Measurements from ENCODE around the gene PAOX.
A peak's percentile ranks its signal among the peaks of the same experiment; 100 is the strongest.

The PAOX gene

DNA sequence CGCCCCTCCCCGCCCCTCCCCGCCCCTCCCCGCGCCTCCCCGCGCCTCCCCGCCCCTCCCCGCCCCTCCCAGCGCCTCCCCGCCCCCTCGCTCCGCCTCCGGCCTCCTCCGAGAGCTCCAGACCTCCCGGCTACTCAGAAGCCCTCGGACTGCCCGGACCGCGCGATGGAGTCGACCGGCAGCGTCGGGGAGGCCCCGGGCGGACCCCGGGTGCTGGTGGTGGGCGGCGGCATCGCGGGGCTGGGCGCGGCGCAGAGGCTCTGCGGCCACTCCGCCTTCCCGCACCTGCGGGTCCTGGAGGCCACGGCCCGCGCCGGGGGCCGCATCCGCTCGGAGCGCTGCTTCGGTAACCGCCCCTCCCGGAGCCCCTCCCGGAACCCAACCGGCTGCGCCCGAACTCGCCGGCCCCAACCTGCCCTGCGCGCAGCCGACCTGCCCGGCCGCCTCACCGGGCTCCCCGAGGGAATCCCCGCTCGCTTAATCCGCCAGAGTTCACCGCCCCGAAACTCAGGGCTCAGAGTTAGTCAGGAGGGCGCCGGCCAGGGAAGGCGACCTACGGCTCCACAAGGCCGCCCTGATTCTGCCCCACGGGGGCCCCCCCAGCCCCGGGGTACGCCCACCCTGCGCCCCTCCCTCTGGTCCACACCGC, at the start of gene PAOX:
Gene PAOX, plus strand, starts transcription at position 111 of the 649 bp plus-strand sequence. Its CDS starts 55 bp downstream, at position 166.
- peak; percentile 85 for DNase-seq (ENCODE audit: low spot score)

DNA sequence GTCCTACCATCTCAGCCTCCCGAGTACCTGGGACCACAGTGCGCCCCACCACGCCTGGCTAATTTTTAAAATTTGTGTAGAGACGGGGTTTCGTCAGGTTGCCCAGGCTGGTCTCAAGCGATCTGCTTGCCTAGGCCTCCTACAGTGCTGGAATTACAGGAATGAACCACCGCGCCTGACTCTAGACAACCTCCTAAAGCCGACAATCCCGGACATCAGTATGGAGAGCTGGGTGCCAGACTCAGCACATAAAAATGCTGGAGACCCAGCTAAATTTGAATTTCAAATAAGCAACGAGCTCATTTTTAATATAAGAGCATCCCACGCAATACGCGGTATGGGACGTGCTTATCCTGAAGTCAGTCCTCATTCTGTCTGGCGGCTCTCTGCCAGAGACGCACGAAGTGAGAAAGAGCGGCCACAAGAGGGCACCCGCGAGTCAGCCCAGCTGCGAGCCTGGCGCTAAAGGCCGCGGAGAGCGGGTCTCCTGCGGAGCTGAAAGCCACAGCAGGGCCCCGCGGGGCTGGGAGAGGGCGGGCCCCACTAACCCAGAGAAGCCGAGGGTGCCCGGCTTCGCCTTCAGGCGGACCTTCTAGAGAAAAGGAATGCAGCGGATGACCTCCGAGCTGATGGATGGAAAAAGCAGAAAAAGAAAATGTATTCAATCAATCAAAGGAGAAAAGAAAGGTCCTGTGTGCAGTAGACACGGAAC, 49.4 kb upstream of the PAOX start:
- peak; percentile 91 for DNase-seq (ENCODE audit: low spot score)

DNA sequence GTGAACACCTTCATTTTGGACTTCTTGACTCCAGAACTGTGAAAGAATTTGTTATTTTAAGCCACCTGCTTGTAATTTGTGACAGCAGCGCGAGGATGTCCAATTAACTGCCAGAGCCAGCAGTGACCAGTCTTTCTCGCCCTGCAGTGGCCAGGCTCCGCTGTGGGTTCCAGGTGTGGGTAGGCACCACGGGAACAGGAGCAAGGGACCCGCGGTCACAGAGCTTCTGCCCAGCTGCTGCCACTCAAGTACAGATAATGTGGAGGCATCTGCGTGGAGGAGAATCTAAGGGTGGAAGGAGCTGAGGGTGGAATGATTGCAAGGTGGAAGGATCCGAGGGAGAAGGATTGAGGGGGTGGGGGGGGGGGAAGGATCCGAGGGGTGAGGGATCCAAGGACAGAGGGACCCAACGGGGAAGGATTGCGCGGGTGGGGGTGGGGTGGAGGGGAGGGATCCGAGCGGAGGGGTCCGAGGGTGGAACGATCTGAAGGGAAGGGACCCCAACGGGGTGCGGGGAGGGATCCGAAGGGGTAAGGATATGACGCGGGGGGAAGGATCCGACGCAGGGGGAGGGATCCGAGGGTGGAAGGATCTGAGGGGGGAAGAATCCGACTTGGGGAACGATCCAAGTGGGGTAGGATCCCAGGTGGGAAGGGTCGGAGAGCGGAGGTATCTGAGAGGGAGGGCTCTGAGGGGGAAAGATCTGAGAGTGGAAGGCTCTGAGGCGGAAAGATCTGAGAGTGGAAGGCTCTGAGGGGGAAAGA, 45.9 kb upstream of the PAOX start:
- DNase-seq (ENCODE audit: low spot score) = no peak

DNA sequence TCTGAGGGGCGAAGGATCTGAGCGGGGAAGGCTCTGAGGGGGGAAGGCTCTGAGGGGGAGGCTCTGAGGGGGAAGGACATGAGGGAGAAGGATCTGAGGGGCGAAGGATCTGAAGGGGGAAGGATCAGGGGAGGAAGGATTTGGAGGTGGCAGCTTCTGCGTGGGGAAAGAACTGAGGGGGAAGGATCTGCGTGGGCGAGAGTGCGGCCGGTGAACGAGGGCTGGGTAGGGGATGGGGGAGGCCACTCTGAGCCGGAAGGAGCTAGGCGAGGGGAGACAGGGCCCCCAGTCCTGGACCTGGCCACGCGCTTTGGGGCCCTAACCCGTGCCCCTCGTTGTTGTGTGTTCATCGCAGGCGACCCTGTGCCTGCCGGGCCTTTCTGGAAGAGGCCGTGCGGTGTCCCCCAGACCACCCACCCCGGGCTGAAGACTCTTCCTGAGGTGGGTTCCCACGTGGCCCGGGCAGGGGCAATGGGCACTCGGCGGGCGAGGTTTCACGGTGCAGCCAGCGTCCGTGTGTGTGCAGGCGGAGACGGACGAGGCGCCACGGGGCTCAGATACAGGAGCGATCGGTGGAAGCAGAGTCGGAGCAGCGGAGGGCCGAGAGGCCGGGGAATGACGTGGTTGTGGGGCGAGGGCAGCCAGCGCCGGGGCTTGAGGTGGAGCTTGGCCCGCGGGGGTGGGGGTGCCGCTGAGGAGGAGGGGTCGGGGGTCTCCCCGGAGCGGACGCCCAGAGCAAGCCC, 44.4 kb upstream of the PAOX start:
- DNase-seq (ENCODE audit: low spot score) = no peak

DNA sequence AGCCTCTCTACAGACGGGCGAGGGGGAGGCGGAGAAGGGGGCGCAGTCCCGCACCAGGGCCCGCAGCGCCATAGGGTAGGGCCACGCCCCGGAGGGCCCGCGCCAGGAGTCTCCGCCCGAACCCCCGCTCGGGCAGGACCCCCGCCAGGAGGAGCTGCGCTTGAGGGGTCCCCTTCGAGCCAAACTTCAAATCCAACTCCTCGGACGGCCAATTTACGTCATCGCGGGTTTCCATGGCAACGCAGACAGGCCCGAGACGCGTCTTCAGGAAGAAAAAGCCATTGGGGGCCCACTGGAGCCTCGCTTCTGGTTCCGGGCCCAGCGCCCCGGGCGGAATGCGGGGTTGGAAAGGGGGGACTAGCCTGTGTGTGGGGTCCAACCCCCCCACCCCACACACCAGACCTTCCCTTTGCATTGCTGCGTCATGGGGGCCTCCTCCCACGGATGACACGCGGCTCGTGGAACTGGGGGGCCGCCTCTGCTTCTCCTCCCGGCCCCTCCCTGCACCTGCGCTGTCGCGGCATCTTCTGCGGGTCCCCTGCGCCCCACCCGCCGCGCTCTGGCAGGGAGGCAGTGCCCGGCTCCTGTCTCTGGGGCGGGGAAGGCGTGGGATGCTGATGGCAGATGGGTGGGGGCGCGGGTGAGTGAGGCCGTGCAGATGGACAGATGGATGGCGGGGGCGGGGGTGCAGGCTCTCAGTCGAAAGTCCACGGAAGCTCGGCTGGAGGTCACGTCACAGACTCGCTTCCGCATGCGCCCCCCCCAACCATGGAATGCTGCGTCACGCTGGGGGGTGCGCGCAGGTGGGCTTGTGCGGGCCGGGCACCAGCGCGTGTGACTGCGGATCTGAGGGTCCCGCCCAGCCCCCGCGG, 43.6 kb upstream of the PAOX start:
- no peak for DNase-seq (ENCODE audit: low spot score)

DNA sequence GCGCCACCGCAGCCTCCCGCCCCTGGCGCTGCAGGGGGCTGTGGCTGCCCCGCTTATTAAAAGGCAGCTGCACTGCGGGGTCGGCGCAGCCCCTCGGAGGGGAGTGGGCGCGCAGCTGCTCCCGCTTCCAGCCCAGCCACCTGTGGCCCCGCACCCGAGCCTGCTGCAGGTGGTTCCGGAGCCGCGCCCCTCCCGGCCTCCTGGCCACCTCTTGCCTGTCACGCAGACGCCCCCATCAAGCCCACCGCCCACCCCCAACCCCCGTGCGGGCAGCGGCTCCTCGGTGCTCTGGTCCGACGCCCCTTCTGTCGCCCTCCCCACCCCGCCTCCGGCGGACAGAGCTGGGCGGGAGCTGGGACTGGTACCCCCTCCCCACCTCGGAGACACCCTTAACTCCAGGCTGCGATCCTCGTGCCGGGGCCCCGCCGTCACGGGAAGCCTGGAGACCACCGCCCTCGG, 42.9 kb upstream of the PAOX start:
- DNase-seq (ENCODE audit: low spot score) = no peak

DNA sequence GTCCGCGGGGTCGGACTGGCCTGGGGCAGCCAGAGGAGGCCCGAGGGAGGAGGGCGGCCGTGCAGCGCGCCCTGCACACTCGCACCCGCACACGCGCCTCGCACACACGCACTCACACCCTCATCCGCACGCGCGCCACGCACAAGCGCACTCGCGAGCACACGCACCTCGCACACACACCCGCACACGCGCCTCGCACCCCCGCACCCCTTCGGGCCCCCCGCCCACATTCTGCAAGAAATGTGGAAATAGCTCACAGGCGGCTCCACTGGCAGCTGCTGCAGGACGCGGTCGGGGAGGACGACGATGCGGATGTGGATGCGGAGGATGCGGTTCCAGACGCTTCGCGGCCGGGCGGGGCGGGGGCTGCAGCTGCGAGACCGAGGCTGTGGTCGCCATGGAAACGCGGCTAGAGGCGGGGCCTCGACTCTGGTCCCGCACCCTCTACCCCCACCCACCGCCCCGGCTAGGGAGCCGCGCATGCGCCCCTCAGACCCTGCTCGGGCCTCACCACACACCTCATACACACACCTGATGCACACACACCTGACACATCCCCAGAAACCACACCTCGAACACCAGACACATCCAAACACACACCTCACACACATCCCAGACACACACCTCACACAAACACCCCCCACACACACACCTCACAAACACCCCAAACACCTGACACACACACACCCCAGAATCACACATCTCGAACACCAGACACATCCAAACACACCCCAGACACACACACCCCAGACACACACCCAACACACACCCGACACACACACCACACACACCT, 42.3 kb upstream of the PAOX start, which contains the start of gene CALY:
Gene CALY, minus strand, starts transcription at position 320 of the 793 bp plus-strand sequence. CDS start 7,907 bp downstream, outside the sequence.
- no peak for DNase-seq (ENCODE audit: low spot score)

DNA sequence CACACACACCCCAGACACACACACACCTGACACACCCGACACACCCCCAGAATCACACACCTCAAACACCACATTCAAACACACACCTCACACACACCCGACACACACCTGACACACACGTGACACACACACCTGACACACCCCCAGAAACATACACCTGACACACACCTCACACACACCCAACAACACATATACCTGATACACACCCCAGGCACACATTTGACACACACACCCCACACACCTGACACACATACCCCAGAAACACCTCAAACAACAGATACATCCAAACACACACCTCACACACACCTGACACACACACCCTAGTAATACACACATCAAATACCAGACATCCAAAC, 41.7 kb upstream of the PAOX start:
- no peak for DNase-seq (ENCODE audit: low spot score)

DNA sequence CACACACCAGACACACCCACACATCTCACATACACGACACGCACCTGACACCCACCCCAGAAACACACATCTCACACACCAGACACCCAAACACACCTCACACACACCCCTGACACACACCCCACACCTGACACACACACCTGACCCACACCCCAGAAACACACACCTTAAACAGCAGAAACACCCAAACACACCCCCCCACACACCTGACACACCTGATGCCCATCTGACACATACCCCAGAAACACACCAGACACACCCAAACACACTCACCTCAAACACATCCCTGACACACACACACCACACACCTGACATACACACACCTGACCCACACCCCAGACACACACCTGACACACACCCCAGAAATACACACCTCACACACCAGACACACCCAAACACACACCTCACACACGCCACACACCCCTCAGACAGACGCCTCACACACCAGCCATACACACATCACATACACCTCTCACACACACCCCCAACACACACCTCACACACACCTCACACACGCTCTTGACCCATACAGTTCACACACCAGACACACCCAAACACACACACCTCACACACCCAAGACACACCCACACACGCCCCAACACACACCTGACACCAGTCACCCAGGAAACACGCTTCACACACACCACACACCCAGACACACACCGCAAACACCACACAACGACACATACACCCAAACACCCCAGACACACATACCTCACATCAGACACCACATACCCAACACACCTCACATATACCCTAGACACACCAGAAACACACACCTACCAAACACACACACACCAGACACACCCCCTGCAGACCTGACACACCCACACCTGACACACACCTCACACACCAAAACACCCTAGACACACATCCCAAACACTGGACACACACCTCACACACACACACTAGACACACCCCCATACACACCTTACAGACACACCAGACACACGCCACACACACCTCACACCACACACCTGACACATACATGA, 40.7 kb upstream of the PAOX start:
- no peak for DNase-seq (ENCODE audit: low spot score)

DNA sequence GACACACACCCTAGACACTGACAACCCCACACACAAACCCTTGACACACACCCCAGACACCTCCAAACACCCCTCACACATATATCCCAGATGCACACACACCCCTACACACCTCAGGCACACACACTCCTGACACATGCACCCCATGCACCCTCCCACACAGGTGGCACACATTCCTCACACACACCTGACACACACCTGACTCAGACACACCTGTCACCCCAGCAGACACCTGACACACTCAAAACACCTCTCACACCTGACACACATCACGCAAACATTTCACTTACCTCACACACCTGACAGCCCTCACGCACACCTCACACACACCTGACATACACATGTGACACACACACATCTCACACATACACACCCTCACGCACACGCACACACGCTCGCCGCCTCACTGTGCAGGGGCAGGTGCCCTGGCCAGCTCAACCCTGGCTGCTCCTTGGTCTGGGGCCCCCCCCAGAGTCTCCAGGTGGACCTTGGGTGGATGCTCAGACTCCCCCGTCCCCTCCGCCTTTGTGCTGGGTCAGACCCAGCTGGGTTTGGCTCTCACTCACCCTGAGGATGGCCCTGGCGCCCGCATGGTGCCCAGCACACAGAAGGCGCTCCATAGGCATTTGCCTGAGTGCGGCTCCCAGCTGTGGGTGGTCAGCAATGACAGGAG, 39.2 kb upstream of the PAOX start:
- no peak for DNase-seq (ENCODE audit: low spot score)

DNA sequence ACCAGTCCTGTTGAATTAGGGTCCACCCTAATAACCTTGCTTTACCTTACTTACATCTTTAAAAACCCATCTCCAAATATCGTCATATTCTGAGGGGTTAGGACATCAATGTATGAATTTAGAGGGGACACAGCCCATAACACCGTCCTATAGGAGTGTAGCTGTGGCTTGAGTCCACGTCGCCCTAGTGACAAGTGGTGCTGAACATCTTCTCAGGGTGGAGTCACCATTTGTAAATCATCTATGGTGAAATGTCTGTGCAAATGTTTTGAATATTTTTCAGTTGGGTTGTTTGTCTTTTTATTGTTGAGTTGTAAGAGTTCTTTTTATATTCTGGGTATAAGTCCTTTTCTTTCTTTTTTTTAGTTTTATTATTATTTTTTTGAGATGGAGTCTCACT, 37.1 kb upstream of the PAOX start:
- no peak for DNase-seq (ENCODE audit: low spot score)

DNA sequence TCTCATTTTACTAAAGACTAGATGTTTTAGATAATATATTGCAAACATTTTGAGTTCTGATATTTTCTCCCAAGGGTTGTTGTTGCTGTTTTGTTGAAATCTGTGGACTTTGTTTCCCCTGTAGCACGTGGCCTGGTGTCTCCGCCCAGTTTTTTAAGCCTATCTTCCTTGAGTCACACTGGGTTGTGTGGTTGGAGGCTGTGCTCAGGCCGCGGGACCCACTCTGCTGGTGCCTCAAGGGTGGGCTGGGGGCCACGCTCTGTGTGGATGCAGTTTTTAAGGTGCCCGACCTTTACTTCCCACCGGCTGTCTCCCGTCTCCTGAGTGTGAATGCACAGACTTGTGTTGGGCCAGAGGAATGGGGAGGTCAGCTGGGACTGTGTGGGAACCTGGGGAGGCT, 36.1 kb upstream of the PAOX start:
- DNase-seq (ENCODE audit: low spot score) = no peak

DNA sequence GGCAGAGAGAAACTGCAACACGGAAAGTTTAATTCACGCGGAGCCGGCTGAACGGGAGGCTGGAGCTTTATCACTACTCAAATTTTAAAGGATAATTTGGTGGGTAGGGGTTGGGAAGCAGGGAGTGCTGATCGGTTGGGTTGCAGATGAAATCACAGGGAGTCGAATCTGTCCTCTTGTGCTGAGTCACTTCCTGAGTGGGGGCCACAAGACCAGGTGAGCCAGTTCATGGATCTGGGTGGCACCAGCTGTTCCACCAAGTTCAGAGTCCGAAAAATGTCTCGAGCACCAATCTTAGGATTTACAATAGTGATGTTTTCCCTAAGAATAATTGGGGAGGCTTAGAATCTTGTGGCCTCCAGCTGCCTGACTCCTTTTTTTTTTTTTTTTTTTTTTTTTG, 35.5 kb upstream of the PAOX start:
- no peak for DNase-seq (ENCODE audit: low spot score)

DNA sequence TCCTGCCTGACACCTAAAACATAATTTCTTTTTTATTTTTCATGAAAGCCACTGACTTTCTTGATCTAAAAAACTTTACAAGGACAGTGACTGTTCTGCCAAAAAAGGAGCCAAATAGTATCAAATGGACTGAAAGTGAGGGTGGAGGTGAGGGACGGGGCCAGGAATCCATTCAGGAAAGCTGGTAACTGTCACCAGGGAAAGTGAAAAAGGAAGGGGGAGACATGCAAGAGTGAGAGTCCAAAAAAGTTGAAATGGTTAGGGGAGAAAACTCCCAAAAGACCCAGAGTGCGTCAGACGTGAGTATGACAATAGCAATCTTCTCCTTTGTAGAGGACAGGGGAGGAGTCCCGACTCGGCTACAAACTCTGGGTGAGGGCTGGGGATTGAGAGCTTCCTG, 34.8 kb upstream of the PAOX start:
- DNase-seq (ENCODE audit: low spot score) = no peak

DNA sequence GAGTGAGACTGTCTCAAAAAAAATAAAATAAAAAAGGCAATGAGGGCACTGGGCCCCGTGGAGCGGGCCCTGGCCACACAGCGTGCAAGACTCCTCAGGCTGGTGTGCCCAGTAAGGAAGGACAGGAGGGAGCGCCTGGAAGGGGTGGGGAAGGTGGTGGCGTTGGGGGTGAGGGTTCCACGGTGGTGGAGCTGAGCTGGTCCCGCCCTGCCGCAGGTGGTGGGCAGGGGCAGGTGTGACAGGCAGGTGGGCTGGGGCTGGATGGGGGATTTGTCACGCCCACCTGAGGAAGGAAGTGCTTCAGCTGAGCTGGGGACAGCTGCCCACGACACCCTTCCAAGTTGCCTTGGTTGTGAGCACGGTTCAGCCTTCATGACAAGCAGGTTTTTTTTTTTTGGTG, 32.6 kb upstream of the PAOX start:
- no peak for DNase-seq (ENCODE audit: low spot score)

DNA sequence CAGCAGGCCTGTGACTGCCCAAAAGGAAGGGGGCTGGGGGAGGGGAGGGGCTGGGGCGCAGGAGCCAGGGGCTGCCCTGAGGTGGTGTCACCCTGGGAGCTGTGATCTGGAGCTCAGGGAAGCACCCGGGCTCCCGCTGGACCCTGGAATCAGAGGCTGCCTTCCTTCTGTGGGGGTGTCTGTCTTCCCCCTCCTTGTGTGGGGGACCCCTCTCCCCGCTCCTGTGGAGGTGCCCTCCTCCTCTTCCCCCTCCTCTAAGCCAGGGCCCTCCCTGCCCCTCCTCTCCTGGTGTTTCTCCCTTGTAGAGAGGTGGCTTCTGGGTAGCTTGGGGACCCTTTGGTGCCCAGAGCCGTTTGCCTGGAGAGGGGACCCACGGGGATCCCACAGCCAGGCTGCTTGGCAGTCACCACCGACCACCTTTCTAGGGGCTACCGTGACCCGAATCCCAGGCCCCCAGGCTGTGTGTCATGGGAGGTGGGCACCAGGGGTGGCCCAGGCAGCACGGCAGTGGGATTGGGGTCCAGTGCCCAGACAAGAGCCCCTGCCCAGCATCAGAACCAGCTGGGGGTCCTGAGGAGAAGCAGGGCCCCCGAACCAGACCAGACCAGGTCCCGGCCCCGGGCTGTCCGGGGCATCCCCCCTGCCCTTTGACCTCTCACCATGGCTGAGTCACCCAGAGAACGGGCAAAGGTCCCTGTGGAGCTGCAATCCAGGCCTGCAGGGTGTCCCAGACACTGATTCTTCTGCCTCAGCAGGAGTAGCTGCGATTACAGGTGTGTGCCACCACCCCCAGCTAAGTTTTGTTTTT, 31.1 kb upstream of the PAOX start:
- DNase-seq (ENCODE audit: low spot score) = peak; percentile 72

DNA sequence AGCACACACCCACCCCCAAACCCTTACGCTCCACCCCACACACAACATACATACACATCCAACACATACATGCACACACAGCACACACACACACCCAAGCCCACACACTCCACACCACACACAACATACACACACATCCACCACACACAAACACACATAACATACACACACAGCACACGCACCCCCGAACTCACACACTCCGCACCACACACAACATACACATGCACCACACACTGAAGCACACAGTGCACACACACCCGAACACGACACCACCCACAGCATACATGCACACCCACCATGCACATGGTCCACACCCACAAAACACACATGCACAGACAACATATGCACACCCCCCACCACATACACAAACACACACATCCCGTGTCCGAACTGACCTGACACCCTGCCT, 29.9 kb upstream of the PAOX start:
- DNase-seq (ENCODE audit: low spot score) = no peak

DNA sequence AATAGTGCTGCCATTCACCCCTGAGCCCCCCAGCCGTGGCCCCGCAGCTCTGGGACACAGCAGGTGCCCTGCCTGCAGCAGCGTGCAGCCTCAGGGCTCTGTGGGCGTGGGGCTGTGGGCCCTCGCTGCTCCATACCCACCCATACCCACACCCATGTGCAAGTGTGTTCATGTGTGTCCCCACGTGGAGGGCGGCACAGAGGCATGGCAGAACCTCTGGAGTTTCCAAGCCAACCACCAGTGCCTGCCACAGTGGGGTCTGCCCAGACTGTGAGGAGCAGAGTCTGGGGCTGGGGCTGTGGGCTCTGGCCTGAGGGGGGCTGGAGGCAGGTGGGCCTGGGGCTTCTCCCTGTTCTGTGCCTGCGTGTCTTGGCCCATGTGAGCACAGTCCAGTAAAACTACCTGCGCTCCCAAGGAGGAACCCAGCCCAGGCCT, 29.5 kb upstream of the PAOX start:
- DNase-seq (ENCODE audit: low spot score) = no peak
